Raji (cell line): Measurements from ENCODE around the gene UVRAG.

Experiments used
- POLR2A ChIP-seq: IDR thresholded peaks from 2 replicates; pipeline ENCODE4 v1.6.1; 2011; ENCODE audit warnings: low read depth, low read length, control low read depth; ENCODE audit not compliant: insufficient read depth

UVRAG gene

DNA sequence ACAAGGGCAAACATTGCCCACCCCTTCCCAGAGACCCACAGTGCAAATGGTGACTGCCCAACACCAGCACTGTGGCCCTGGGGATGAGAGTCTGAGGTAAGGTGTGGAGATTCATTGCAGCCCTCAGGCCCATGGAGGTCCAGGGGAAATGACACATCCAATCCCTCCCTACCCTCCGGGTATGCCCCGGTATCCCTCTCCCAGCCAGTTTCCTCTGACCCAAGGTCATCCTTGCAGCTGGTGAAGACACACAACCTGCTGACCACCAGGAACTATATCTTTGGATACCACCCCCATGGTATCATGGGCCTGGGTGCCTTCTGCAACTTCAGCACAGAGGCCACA, 18.9 kb upstream of the UVRAG start:
- TF ChIP-seq POLR2A, result no peak

DNA sequence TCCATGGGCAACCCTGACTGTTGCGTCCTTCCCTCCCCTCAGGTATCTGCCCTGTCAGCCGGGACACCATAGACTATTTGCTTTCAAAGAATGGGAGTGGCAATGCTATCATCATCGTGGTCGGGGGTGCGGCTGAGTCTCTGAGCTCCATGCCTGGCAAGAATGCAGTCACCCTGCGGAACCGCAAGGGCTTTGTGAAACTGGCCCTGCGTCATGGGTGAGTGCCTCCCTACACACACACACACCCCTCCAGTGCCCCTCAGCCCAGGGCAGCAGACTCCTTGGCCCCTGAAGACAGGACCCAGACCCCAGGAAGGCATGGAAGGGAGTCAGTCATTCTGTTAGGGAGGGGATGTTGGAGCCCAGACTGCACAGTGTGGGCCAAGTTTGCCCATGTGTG, 17.9 kb upstream of the UVRAG start:
- TF ChIP-seq POLR2A, result no peak

GRCh38 chr11:75797792-75798191, 17.2 kb upstream of the UVRAG start:
- no peak for TF ChIP-seq POLR2A

DNA sequence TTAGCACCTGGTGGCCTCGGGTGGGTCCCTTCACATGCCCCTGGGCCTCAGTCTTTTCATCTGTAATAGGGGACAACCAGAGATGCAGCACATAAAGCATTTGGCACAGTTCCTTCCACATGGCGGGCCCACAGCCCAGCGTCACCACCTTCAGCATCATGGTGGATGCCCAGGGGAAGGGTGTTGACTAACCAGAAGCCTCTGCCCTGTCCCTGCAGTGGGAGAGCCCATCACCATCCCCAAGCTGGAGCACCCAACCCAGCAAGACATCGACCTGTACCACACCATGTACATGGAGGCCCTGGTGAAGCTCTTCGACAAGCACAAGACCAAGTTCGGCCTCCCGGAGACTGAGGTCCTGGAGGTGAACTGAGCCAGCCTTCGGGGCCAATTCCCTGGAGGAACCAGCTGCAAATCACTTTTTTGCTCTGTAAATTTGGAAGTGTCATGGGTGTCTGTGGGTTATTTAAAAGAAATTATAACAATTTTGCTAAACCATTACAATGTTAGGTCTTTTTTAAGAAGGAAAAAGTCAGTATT, 14.8 kb upstream of the UVRAG start:
- TF ChIP-seq POLR2A, result no peak

- TF ChIP-seq POLR2A, result no peak
Observed at GRCh38 chr11:75800728-75801361, 14.2 kb upstream of the UVRAG start.

- no peak for TF ChIP-seq POLR2A
Observed at GRCh38 chr11:75801362-75802020, 13.5 kb upstream of the UVRAG start.

GRCh38 chr11:75802021-75802912, 12.7 kb upstream of the UVRAG start:
- no peak for TF ChIP-seq POLR2A

- no peak for TF ChIP-seq POLR2A
Observed at GRCh38 chr11:75802913-75803820, 11.8 kb upstream of the UVRAG start.

DNA sequence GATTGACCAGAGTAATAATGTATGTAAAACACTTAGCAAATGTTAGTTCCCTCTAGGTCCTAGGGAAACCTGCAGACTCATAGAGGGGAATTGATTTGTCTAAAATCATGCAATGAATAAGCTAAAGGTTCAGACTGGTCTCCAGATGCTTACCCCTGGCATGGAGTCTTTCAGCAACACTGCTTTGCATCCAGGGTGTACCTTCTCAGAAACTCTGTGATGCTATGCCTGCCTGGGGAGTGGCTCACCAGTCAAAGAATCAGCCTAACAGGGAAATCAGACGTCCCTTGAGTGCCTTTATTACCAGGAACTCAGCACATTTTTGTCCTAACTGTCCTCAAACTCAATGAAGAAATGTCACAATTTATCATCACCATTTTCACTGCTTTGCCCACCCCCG, 5.9 kb upstream of the UVRAG start:
- no peak for TF ChIP-seq POLR2A

- TF ChIP-seq POLR2A, result no peak
Observed at GRCh38 chr11:75809991-75810390, 5.0 kb upstream of the UVRAG start.

GRCh38 chr11:75810637-75811390, 4.2 kb upstream of the UVRAG start:
- no peak for TF ChIP-seq POLR2A

- TF ChIP-seq POLR2A, result no peak
Observed at GRCh38 chr11:75811485-75811884, 3.5 kb upstream of the UVRAG start.

GRCh38 chr11:75812542-75813040, 2.4 kb upstream of the UVRAG start:
- TF ChIP-seq POLR2A, result no peak

- TF ChIP-seq POLR2A, result no peak
Observed at GRCh38 chr11:75813124-75813523, 1.9 kb upstream of the UVRAG start.
